ENCODE data around the gene PRDX4.
"Not testable (repeated sequence)": the region's sequence is repeated elsewhere in the genome, so short reads cannot be mapped to it uniquely, and the experiment has no call there.

Gene PRDX4

DNA sequence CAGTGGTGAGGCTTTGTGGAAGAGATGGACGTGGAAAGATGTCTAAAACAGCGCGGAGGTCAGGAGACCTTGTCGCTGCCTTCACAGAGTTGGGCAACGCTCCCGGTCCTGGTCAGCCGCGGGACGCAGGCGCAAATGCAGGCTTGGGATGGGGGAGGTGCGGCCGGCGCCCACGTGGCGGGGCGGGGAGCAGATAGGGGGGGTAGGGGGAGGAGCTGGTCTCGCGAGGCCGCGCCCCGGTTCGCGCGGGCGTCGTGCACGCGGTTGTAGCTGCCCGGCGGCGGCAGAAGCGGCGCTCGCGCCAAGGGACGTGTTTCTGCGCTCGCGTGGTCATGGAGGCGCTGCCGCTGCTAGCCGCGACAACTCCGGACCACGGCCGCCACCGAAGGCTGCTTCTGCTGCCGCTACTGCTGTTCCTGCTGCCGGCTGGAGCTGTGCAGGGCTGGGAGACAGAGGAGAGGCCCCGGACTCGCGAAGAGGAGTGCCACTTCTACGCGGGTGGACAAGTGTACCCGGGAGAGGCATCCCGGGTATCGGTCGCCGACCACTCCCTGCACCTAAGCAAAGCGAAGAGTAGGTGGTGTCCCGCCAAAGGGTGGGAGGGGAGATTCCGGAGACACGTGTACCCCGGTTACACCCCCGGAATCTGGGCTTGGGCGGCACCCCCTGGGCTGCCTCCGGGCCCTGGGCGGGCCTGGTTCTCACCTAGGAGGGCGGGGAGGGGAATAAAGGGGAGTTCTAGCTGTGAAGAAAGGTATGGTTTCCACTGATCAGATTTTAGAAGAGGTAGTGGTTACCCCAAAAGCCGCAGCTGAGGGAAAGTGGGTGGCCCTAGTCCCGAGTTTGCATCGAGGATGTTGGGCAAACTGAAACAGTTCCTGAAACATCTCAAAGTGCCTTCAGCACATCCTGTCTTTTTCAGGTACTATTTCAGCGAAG, at the start of gene PRDX4:
Gene PRDX4 (plus strand): TSS at position 255 of the 939 bp plus-strand sequence. CDS start 78 bp downstream, at position 333.
- peak; percentile 63 for DNase-seq

DNA sequence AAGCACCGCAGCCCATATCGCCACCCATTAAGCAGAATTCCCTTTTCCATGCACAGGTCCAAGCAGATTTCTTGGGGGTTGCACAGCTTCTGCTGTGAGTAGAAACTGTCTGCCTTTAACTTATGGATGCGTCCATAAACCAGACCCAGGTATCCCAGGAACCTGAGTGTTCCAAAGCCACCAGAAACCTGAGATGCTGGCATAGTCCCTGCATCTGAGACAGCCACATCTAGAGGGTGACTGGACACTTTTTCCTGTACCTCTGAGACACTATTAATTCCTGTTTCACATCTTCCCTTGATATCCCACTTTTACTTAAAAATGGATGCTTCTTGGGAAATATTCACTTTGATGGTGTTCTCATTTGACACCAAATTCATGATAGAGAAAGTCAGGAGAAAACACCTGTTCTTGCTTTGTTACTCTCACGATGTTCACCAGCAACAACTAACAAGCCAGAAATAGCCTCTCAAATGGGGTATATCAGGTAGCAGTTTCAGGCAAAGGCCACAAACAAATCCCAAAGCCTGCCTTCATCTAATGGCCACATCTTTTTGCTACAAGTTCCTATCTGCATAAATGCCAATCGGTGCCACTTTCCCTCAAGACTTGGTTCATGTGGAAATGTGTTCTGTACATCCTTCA, 45.5 kb upstream of the PRDX4 start:
- no peak for DNase-seq

DNA sequence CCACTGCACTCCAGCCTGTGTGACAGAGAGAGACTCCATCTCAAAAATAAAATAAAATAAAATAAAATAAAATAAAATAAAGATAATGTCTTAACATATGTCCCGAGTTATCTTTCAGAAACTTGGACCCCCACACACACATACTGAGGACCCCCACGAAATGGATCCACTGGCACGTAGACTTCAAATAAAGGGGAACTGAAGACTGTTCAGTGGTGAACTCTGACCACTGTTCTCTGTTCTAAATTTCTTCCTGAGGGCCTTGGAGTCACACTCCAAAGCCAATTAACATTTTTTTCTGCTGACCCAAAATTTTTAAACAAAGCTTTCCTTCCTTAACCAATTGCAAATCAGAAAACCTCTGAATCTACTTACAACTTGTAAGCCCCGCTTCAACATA, 43.5 kb upstream of the PRDX4 start:
- DNase-seq: no peak

DNA sequence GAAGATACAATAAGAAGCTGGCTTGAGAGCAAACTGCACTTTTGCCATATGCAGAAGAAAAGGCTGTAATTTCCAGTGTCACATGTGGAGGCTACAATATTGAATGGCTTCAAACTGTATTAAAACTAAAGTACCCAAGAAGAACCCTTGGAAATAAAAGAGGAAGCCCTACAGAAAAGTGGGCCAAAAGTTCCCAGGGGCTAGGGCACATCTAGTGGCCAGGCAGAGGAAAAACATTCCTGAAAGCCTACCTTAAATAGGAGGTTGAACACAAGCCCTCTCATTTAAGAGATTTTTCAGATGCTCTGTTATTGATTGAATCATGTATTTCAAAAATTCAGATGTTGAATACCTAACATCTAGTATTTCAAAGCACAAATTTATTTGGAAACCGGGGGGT, 40.6 kb upstream of the PRDX4 start:
- no peak for DNase-seq

DNA sequence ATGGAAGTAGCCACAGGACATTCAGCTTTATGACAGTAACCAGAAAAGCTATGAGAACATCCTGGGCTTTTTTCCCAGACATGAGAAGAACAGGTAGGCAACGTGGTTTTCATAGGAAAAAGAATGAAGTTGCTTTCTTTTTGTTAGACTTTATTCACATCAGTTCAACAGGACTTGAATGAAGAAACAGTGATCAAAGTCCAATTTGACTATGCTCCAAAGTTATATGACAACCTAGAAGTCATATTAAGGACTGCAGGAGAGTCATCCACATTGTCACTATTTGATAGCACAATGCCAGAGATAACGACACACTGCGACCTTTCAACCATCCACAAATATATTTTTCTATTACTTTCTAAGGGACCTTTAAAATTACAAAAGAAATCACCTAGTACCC, 39.2 kb upstream of the PRDX4 start:
- DNase-seq: no peak

DNA sequence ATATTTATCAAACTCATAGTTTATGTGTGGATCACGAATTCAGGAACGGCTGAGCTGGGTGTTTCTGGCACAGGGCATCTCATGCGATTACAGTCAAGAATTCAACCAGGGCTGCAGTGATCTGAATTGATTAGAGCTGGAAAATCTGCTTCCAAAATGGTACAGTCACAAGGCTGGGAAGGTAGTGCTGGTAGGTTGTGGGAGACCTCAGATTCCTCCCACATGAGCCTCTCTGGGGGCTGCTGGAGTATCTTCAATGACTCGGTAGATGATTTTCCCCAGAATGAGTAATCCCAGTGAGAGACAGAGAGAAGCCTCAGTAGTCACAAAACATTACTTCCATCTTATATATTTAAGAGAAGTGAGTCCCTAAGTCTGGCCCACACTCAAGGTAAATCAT, 36.2 kb upstream of the PRDX4 start:
- no peak for DNase-seq

DNA sequence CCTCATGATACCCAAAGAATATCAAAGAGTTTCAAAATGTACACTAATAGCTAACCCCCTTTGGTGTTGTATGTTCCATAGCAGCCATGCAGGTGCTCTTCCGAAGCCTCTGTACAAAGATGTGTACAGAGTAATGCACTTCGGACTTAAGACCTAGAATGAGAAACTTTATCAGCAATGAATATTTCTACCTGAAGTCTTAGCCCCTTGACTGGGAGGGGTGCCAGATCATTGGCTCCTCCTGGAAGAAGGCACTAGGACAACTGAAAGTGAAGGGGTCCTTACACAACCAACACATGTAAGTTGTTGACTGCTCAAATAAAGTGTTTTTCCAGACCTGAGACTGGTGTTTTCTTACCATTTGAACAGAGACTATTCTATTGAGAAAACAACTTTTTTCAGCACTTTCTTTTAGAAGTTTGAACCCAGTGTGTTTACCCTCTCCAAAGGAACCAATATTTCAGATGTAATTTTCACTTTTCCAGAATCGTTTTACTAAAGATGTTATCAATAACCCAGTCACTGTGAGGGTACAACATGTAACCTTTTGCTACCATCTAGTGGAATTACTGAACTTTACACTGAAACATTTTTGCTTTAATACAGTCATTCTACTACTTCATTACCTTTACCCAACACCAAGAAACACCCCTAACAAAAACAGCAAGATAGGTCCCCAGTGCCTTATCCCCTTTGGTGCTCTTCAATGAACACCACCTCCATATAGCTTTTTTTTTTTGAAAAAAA, 33.3 kb upstream of the PRDX4 start:
- no peak for DNase-seq

DNA sequence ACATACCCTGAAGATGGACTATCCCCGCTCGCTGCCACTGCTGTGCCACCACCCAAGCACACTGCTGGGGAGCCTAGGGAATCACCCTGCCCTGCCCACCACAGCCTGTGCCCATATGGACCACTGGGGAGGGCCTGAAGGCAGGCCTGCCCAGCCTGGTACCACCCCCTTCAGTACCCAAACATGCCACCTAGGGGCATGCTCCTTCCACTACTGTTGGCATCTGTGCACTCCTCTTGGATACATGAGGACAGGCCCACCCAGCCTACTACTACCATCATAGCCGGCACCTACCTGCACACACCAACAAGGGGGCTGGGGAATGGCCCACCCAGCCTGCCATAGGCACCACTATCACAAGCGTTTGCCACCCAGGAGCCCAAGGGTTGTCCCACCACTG, 30.1 kb upstream of the PRDX4 start:
- no peak for DNase-seq

DNA sequence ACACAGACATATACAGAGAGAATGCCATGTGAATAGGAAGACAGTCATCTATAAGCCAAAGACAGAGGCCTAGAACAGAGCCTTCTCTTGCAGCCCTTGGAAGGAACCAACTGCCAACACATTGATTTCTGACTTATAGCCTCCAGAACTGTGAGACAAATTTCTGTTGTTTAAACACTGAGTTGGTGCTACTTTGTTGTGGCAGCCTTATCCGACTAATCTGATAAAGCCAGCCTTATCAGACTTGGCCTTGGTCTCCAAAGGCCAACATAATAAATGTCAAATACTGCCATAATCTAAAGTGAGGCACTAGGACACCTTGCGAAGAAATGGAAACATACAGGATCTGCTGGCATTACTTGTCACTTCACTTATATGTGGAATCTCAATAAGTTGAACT, 24.3 kb upstream of the PRDX4 start:
- no peak for DNase-seq

DNA sequence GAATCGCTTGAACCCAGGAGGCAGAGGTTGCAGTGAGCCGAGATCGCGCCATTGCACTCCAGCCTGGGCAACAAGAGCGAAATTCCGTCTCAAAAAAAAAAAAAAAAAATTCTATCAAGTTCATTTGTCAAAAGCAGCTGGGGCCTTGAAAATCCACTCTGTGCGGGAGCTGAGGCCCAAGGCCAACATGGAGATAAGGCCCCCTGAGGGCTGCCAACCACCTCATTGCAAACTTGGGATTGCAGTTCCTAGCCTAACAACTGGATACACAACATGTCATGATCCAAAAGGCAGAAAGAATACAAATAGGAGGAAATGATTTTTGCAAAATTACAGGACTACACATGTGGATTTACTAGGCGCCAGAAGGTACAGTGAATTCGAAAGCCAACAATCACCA, 22.5 kb upstream of the PRDX4 start:
- DNase-seq: no peak

DNA sequence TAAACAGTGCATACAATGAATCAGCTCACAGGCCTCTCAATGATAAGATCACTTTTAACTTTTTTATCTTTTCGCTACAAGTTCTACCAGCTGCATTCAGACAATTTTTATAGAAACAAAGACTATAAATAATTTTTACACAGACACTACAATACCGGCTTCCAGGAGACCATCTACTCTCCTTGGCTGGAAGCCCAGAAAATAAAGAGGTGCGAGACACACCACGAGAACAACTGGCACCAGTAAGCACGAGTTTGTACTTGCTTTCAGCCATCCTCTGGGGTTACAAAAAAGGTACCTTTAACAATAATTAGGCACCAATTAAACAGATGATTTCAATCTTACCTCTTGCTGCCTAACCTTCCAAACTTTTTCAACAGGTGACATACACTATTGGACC, 11.2 kb upstream of the PRDX4 start:
- no peak for DNase-seq

DNA sequence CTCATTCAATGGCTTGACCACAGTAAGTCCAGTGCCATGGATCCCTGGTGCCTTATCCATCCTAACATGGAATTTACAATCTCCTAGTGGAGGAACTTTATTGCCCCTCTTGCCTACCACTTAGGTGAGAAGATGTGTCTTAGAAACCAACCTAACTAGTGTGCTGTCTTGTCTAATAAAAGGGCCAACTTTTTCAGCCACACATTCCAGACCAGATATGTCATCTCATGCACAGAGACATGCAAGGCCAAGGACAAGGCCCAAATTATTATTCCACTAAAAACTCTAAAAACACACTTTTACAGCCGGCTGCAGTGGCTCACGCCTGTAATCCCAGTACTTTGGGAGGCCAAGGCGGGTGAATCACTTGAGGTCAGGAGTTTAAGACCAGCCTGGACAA, 10.6 kb upstream of the PRDX4 start:
- DNase-seq: no peak

DNA sequence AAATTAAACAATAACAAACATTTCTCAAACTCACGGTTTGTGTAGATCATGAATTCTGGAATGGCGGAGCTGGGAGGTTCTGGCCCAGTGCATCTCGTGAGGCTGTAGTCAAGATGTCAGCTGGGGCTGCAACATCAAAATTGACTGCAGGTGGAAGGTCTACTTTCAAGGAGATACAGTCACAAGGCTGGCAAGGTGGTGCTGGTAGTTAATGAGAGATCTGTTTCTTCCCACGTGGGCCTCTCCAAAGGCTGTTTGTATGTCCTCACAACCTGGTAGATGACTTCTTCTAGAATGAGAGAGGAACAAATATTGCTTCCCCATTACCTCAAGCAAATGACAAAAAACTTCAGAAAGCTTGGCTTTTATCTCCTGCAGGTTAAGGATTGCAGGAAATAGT, 8.0 kb upstream of the PRDX4 start:
- DNase-seq: no peak

DNA sequence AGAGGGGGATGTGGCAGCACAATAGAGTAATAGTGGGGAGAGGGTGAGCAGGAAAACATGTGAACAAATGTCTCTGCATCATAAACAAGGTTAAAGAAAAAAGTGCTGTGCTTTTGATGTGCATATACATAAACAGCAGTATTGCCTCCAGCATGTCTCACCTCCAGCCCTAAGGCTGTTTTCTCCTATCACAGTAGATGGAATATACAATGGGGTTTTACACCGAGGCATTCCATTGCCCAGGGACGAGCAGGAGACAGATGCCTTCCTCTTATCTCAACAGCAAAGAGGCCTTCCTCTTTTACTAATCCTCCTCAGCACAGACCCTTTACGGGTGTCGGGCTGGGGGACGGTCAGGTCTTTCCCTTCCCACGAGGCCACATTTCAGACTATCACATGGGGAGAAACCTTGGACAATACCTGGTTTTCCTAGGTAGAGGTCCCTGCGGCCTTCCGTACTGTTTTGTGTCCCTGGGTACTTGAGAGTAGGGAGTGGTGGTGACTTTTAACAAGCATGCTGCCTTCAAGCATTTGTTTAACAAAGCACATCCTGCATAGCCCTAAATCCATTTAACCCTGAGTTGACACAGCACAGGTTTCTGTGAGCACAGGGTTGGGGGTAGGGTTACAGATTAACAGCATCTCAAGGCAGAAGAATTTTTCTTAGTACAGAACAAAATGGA, 7.1 kb upstream of the PRDX4 start:
- not testable (repeated sequence) for DNase-seq

DNA sequence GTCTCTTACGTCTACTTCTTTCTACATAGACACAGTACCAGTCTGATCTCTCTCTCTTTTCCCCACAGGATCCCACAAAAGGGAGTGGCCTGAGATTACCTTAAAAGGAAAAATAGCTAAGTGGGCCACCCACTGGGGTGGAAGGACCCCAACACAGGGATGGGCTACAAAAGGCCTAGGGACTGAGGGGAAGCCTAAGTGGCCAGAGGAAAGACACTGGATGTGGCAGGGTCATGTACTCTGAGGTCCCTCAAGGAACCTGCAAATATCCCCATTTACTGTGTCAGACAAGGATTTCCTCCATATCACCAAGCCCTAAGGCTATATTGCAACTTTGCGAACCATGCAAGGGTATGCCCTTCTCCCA, 6.5 kb upstream of the PRDX4 start:
- DNase-seq: no peak

DNA sequence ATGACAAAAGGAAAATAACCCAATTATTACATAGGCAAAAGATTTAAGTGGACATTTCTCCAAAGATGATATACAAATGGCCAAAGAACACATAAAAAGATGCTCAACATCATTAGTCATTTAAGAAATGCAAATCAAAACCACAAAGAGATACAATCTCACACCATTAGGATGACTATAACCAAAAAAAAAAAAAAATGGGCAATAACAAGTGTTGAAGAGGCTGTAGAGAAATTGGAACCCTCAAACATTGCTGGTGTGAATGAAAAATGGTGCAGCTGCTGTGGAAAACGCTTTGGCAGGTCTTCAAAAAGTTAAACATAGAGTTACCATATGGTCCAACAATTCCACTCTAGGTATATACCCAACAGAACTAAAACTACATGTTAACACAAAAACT, 5.6 kb upstream of the PRDX4 start:
- DNase-seq: no peak

DNA sequence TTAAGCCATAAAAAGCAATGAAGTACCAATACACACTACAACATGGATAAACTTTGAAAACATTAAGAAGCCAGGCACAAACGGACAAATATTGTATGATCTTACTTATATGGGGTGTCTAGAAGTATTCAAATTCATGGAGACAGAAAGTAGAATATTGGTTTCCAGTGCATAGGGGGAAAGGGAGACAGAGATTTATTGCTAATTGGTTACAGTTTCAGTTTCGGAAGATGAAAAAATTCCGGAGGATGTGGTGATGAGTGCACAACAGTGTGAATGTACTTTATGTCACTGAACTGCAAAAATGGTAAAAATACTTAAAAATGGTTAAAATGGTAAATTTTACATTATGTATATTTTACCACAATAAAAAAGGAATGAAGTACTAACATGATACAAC, 5.1 kb upstream of the PRDX4 start:
- DNase-seq: no peak

DNA sequence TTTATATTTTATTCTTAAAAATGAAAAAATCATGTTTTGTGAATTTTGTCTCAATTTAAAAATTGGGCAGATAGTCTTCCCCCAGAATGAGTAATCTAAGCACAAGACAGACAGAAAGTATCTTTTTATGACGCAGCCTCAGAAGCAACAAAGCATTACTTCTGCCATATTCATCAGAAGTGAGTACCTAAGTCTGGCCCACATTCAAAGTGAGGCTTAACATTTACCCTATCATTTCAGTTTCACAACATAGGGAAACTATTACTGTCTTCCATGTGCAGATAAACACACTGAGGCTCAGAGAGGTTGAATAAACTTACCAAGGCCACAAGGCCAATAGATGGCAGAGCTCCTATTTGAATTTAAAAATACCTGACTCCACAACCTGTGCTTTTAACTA, 4.4 kb upstream of the PRDX4 start:
- no peak for DNase-seq

DNA sequence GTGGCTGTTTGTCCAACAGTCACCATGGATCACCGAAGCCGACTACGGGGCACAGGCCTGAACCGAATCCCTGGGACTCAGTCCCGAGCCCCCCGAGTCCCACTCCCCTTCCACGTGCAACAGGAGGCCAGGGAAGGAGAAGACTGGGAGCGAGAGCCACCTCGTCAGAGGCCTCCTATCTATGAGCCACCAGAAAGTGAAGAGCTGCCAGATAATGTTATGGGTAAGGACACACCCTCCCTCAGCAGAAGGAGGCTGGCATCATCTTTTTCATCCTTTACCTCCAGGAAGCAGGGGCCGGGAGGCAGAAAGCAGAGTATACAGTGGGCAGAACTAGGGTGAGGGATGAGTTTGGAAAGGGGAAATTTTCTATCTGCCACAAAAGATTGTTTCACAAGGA, 2.8 kb upstream of the PRDX4 start:
- DNase-seq: no peak

DNA sequence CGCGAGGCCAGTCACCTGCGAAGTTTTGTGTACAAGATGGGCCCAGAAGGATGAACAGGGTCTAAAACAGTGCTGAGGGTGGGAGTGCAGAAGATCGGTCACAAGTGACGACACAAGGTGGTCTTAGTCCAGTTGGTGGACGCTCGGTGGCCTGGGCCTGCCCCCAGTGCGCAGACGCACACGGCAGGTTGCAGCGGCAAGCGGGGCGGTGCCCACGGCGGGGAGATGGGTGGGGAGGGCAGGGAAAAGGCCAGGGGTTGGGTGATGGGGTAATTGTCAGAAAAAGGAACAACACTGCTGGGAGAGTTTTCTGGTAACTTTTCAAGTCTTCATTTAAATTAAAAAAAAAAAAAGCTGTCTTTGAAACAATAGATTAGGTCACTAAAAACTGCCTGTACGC, 1.0 kb upstream of the PRDX4 start:
- DNase-seq: no peak

DNA sequence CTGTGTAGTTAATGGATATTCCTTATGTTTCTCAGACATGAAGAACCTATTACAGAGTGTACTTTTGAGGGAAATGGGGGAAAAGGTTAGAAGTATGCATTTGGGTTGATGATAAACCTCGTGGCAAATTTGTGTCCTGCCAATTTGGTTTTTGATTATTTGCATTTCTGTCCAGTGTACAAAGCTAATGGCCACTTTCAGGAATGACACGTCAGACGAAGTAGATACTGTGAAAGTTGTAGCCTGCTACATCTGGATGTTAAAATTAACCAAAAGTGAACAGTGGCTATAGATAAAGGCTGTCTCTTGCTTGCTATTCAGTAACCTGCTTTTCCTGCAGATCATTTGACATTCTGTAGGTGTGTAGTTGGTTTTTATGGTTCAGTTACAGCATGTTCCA, 1.0 kb downstream of the PRDX4 start:
- DNase-seq: no peak

DNA sequence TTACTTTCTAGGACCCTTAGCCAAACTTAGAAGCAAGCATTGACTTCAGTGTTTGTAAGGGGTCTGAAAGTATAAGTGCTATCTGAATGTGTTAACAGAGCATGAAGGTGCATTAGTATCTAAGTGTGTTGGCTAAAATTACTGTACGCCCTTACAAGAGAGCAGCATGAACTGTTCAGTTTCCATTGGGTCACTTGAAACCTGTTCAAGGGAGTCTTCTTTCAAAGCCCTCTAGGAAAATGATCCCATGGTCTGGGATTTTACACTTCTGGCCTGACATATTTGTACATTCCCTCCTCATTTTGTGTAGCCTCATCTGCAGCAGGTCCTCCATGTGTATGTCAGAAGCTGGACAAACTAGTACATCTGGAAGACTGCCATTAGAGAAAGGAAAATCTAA, 3.2 kb downstream of the PRDX4 start:
- DNase-seq: no peak

DNA sequence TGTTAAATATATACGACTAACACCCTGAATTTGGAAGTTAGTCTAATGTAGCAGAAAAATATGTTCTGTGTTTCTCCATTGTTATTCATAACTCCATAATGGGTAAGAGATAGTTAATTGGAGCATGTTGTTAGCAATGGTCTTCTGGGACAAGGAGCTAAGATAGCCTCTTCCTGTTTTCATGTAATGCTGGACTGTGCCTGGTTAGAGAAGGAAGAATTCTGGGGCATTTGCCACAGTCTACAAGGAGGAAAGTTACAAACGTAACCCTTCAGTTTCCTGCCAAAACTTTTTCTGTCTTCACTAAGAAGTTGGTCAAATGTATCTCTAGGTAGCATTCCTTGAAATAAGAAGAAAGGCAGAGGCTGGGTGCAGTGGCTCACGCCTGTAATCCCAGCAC, 5.8 kb downstream of the PRDX4 start:
- DNase-seq: no peak
